HepG2 (cell line): Measurements from ENCODE around the gene ATG2B. TPM values are rescaled to one million over a fixed set of nuclear protein-coding genes. Genes with fewer than 3 reads are reported as not detected.

ENCODE experiments used
- AHDC1 ChIP-seq: sonication (generic); formaldehyde crosslinking; IDR thresholded peaks from 2 replicates; pipeline ENCODE4 v1.5.1; 2020; ENCODE audit warnings: mild to moderate bottlenecking, missing genetic modification reagents, borderline replicate concordance
- BCL6 ChIP-seq: IDR thresholded peaks from 2 replicates; pipeline ENCODE4 v1.6.1; 2016; ENCODE audit warnings: missing genetic modification reagents, missing compliant biosample characterization
- CREM ChIP-seq, 2 experiments: sonication (generic) in 1 of 2; formaldehyde crosslinking in 1 of 2; IDR thresholded peaks; 2 replicates each; pipeline versions ENCODE4 v1.4.0 to v1.6.1; 2016 to 2020; ENCODE audit warnings: antibody characterized with exemption in 1 of 2, mild to moderate bottlenecking in 1 of 2, missing genetic modification reagents in 1 of 2
- GABPA ChIP-seq, 2 experiments: IDR thresholded peaks; 2 replicates each; pipeline ENCODE4 v1.6.1; 2011 to 2016; ENCODE audit warnings: low read depth in 2 of 2, low read length in 1 of 2, missing biosample characterization in 1 of 2, missing genetic modification characterization in 1 of 2
- HMGXB4 ChIP-seq, 2 experiments: sonication (generic) in 1 of 2; formaldehyde crosslinking in 1 of 2; IDR thresholded peaks; 2 replicates each; pipeline versions ENCODE4 v1.4.0 to v1.6.1; 2018 to 2020; ENCODE audit warnings: missing genetic modification reagents in 2 of 2, borderline replicate concordance in 1 of 2, low read depth in 1 of 2, mild to moderate bottlenecking in 1 of 2, missing biosample characterization in 1 of 2
- KLF11 ChIP-seq: IDR thresholded peaks from 2 replicates; pipeline ENCODE4 v1.6.1; 2016; ENCODE audit warnings: missing compliant biosample characterization
- MED13 ChIP-seq: sonication (generic); formaldehyde crosslinking; IDR thresholded peaks from 2 replicates; pipeline ENCODE4 v1.5.0; 2020; ENCODE audit warnings: missing genetic modification reagents
- MXI1 ChIP-seq: IDR thresholded peaks from 3 replicates; pipeline ENCODE4 v1.6.1; 2012; ENCODE audit warnings: low read depth, low read length, inconsistent platforms, borderline replicate concordance
- NONO ChIP-seq, 2 experiments: fragments of 450-650 bp in 1 of 2; sonication (generic) in 1 of 2; formaldehyde crosslinking in 1 of 2; IDR thresholded peaks in 1 of 2; conservative IDR thresholded peaks in 1 of 2; 2 replicates each; pipeline versions ENCODE4 v1.6.1 to v1.8.0; 2017 to 2022; ENCODE audit warnings: mild to moderate bottlenecking in 1 of 2, missing genetic modification reagents in 1 of 2, moderate library complexity in 1 of 2
- NR3C1 ChIP-seq: sonication (generic); formaldehyde crosslinking; IDR thresholded peaks from 2 replicates; pipeline ENCODE4 v1.4.0; 2020; ENCODE audit warnings: missing genetic modification reagents
- POLR2AphosphoS5 ChIP-seq: IDR thresholded peaks from 2 replicates; pipeline ENCODE4 v1.6.1; 2012; ENCODE audit warnings: low read depth, low read length
- SAFB2 ChIP-seq: sonication (generic); formaldehyde crosslinking; IDR thresholded peaks from 2 replicates; pipeline ENCODE4 v1.5.1; 2020; ENCODE audit warnings: missing genetic modification reagents, low read depth, mild to moderate bottlenecking, borderline replicate concordance
- TRIM22 ChIP-seq: fragments of 450-650 bp; IDR thresholded peaks from 2 replicates; pipeline ENCODE4 v1.6.1; 2017
- ZMYM2 ChIP-seq: sonication (generic); formaldehyde crosslinking; IDR thresholded peaks from 2 replicates; pipeline ENCODE4 v1.8.0; 2022; ENCODE audit warnings: mild to moderate bottlenecking, missing genetic modification reagents
- ZNF275 ChIP-seq: sonication (generic); formaldehyde crosslinking; IDR thresholded peaks from 2 replicates; pipeline ENCODE4 v1.8.0; 2022; ENCODE audit warnings: missing genetic modification reagents, mild to moderate bottlenecking, inconsistent platforms, borderline replicate concordance
- ZNF589 ChIP-seq: sonication (generic); formaldehyde crosslinking; conservative IDR thresholded peaks from 2 replicates; pipeline ENCODE4 v1.8.0; 2022; ENCODE audit warnings: mild to moderate bottlenecking, moderate library complexity, missing genetic modification reagents
- ZNF660 ChIP-seq: sonication (generic); formaldehyde crosslinking; IDR thresholded peaks from 2 replicates; pipeline ENCODE4 v1.5.1; 2020; ENCODE audit warnings: mild to moderate bottlenecking, low read depth, missing genetic modification reagents, borderline replicate concordance
- ZNF773 ChIP-seq: sonication (generic); formaldehyde crosslinking; IDR thresholded peaks from 2 replicates; pipeline ENCODE4 v1.4.0; 2020; ENCODE audit warnings: missing genetic modification reagents, borderline replicate concordance
- polyA plus RNA-seq, 8 experiments: library from polyadenylated mRNA; depleted of rRNA in 3 of 8; stranded (reverse) in 7 of 8; unstranded in 1 of 8; fragments of >200 nt; fragmentation: Illumina TruSeq in 4 of 8; extraction: Trizol in 4 of 8; gene quantifications; 2 replicates each; pipeline versions ENCODE4 v1.2.1 to v1.2.3, GENCODE V29; 2011 to 2016; ENCODE audit warnings: low read depth in 4 of 8, missing spikeins in 1 of 8, mixed read lengths in 1 of 8; ENCODE audit not compliant: insufficient read depth in 1 of 8
- total RNA-seq, 5 experiments: library from RNA; depleted of rRNA; stranded (reverse); fragments of >200 nt; fragmentation: Illumina TruSeq; extraction: Trizol; gene quantifications; 2 replicates each; pipeline ENCODE4 v1.2.3, GENCODE V29; 2016; ENCODE audit warnings: low read depth in 1 of 5

ATG2B gene
- total and polyA plus RNA-seq, 2 of the 13 experiments (the other 11 are each of a cell fraction or from before 2014, with no cell fraction given): 7.4 to 7.5 TPM

GRCh38 chr14:96363751-96364336 is 703 bp upstream of the ATG2B start (continued):
- TF ChIP-seq AHDC1 (CRISPR knock-in tag) (0 out of 2 replicates have a peak, but pooled peaks have one; percentile 30), ZNF589 (0 out of 2 replicates have a peak, but pooled peaks have one; percentile 21), NR3C1 (no peak), SAFB2 (CRISPR knock-in tag) (no peak), BCL6 (CRISPR knock-in tag) (no peak), KLF11 (CRISPR knock-in tag) (no peak), ZMYM2 (CRISPR knock-in tag) (no peak), ZNF660 (CRISPR knock-in tag) (no peak), MED13 (CRISPR knock-in tag) (0 out of 2 replicates have a peak, but pooled peaks have one; percentile 30), CREM (IDR thresholded peaks at IDR 0.05) (no peak), CREM (CRISPR knock-in tag; IDR thresholded peaks at IDR 0.05) (no peak), TRIM22 (no peak), ZNF275 (CRISPR knock-in tag) (no peak), ZNF773 (CRISPR knock-in tag) (peak; percentile 45; the same call in 1 of the 2 replicates), GABPA (IDR thresholded peaks at IDR 0.05; ENCODE audit: low read depth, low read length) (no peak), GABPA (CRISPR knock-in tag; IDR thresholded peaks at IDR 0.05; ENCODE audit: low read depth) (0 out of 2 replicates have a peak, but pooled peaks have one; percentile 40), NONO (IDR thresholded peaks at IDR 0.05) (no peak), NONO (CRISPR knock-in tag; conservative IDR thresholded peaks at IDR 0.05) (0 out of 2 replicates have a peak, but pooled peaks have one; percentile 12), HMGXB4 (CRISPR knock-in tag; IDR thresholded peaks at IDR 0.05; ENCODE audit: borderline replicate concordance in 1 of 2, low read depth in 1 of 2) (peak in 1 of 2 experiments; percentile 38; a peak in 1 of 4 replicates), MXI1 (no peak; the same call in 2 of the 3 replicates), POLR2AphosphoS5 (0 out of 2 replicates have a peak, but pooled peaks have one; percentile 27)
